ENCODE data around the gene ZPLD1.

ZPLD1 gene

GRCh38 chr3:102470066-102470465 lies 35.3 kb downstream of the ZPLD1 start:
- no peak for DNase-seq

- no peak for DNase-seq
These were observed 36.2 kb downstream of the ZPLD1 start for GRCh38 chr3:102471001-102471400.

GRCh38 chr3:102471491-102471890 lies 36.7 kb downstream of the ZPLD1 start:
- no peak for DNase-seq

- DNase-seq = no peak
These were observed 38.8 kb downstream of the ZPLD1 start for GRCh38 chr3:102473648-102474047.

- DNase-seq = no peak
These were observed 39.4 kb downstream of the ZPLD1 start for GRCh38 chr3:102474207-102474606.

- no peak for DNase-seq
These were observed 41.4 kb downstream of the ZPLD1 start for GRCh38 chr3:102476198-102476597.

DNA sequence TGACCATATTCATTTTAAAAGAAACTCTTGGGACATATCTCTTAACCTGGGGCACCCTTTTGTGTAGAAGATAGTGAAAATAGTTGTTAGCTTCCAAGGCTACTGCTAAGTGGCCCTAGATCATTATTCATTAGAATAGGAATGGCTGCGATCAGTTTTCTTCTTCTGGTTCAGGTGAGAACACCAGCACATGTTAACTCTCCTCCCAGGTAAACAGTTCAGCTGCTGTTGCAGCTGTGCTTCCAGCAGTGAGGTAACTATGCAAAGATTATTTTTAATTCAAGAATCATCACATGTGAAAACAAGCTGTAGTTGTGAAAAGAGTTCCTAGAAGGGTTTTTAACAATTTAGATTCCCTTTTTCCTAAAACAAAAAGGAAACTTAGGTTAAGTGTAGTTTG lies 43.3 kb downstream of the ZPLD1 start:
- DNase-seq = no peak

GRCh38 chr3:102480139-102480538 lies 45.3 kb downstream of the ZPLD1 start:
- no peak for DNase-seq

DNA sequence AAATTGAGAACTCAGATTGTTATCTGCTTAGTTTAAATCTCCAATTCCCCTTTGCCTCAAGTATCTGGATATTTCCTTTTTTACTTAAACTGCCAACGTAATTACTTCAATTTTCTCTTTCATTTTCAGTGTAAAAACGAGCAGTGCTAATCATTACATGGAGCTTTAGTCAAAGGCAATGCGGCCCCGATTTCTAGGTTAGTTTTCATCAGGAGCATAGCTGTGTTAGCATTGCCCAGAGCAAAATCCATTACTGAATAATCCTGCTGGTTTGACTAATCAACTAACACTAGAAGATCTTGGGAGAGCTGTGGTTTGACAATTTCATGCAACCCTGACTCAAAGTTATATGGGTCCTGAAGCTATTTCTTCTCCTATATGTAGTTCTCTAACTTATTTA lies 46.2 kb downstream of the ZPLD1 start:
- DNase-seq = no peak

- DNase-seq = no peak
These were observed 48.7 kb downstream of the ZPLD1 start for GRCh38 chr3:102483556-102483955.

- no peak for DNase-seq
These were observed 49.5 kb downstream of the ZPLD1 start for GRCh38 chr3:102484363-102484762.

DNA sequence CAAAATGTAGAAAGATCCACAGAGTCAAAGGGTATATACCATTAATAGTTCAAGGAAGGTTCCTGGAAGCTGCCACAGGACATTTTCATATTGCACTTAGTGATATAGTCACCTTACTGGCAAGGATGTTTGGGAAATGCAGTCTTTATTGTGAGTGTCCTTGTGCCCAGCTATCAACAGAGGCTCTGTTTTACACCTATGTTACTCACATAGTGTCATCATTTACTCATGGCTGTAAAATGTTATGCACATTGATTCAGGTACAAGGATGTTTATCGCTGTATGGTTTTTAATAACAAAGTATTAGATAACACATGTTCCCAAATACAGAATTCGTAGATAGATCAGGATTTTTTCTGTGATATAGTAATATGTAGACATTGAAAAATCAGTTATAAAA lies 50.9 kb downstream of the ZPLD1 start:
- no peak for DNase-seq

DNA sequence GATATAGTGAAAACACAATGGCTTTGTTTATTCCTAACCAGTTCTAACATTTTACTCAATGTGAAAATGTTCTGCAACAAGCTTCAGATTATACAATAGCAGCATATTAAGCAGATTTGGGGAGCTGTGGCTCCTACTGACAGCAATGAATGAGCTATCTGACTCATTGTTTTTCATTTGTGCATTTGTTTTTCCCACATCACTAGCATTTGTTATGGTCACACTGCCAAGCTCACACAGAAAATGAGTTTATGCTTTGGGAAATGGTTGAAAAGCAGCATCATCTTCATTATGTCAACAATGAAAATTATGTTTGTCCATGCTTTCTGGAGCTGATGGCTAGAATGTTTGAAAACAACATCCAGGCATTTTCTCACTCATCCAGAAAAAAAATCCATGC lies 53.5 kb downstream of the ZPLD1 start:
- no peak for DNase-seq

GRCh38 chr3:102492300-102492699 lies 57.5 kb downstream of the ZPLD1 start:
- no peak for DNase-seq

GRCh38 chr3:102497571-102497970 lies 62.8 kb downstream of the ZPLD1 start:
- DNase-seq = no peak

DNA sequence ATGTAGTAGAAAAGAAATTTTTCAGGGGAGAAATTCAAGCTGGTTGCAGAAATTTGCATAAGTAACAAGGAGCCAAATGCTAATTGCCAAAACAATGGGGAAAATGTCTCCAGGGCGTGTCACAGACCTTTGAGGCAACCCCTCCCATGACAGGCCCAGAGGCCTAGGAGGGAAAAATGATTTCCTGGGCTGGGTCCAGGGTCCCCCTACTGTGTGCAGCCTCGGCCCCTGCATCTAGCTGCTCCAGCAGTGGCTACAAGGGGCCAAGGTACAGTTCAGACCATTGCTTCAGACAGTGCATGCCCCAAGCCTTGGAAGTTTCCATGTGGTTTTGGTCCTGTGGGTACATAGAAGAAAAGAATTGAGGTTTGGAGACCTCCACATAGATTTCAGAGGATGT lies 70.7 kb downstream of the ZPLD1 start:
- no peak for DNase-seq

DNA sequence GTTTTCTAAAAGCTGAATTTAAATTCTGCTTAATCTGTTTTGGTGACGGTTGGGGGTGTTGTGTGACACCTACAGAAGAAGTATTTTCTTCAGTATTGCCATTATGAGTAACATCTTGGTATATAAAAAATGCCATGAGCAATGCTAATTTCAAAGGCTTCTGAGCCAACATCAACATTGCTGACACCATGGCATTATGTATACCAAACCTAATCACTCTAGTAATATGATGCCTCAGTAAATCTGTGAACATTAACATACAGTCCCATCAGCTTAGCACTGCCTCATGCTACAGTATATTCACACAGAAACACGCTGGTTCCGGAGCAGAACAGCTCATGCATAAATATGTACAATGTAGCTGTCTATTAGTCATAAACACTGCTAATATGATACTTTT lies 75.8 kb downstream of the ZPLD1 start:
- DNase-seq = no peak

DNA sequence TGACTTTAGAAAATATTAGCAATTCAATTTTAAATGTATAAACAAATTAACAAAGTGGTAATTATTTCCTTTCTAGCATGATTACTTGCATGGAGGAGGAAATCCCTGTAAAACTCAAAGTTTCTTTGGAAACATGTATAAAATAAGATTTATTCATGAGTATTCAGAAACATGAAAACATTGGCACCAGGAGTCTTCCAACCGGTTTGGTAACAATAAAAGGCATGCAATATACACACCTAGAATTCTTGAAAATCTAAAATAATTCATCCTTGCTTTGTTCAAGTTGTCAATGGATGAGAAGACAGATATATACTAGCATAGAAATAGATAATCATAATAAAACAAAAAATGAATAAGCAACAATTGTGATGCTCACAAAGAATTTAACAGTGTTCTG lies 76.4 kb downstream of the ZPLD1 start:
- DNase-seq = no peak

- no peak for DNase-seq
These were observed 76.8 kb downstream of the ZPLD1 start for GRCh38 chr3:102511639-102512038.

GRCh38 chr3:102512734-102513504 lies 78.1 kb downstream of the ZPLD1 start:
- DNase-seq = no peak

DNA sequence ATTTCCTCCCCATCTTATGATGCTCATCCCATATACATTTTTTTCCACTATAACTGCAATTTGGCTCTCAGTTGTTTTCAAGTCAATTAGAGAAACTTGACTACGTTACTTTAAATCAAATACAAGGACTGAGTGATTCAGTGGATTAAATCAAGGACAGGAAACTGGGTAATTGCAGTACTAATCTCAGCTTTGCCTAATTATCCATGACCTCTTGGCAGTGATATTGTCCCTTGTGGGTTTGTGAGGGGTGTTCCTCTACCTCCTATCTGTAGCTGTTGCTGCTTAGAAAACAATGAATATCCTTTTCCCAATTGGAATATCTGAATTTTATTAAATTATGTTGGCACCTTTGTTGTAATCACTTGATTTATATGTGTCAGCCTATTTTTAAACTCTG lies 79.4 kb downstream of the ZPLD1 start:
- DNase-seq = no peak

- DNase-seq = no peak
These were observed 86.4 kb downstream of the ZPLD1 start for GRCh38 chr3:102521246-102521645.

DNA sequence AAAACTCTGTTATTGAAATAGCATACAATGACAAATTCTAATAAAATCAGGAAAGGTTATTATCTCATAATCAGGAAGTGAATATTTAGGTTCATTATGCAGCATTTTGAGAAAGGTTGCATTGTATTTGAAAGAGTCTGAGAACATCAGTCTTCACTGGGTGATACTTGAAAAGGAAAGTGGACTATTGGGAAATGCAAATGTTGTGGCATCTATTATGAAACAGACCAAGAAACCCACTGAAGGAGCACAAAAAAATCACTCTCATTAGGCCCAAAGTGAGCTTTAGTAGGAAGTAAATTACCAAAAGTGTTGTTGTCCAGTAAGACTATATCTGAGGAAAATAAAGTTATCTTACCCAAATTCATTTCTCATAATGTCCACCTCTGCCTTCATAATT lies 90.8 kb downstream of the ZPLD1 start:
- DNase-seq = no peak

DNA sequence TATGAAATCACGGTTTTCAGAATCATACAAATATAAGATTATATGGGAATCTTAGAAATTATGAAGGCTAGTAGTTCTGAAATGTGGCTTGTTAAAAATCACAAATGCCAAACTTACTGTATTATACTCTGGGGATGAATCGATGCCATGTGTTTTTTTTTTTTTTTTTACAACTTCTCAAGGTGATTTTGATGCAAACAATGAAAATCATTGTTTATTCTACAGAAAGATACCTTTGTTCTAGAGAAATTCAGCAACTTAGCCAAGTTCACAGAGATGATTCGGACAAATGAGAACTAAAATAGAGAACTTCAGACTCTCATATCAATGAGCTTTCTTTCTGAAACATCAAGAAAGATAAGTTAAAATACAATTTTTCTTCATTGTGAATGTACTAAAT lies 92.0 kb downstream of the ZPLD1 start:
- DNase-seq = no peak

DNA sequence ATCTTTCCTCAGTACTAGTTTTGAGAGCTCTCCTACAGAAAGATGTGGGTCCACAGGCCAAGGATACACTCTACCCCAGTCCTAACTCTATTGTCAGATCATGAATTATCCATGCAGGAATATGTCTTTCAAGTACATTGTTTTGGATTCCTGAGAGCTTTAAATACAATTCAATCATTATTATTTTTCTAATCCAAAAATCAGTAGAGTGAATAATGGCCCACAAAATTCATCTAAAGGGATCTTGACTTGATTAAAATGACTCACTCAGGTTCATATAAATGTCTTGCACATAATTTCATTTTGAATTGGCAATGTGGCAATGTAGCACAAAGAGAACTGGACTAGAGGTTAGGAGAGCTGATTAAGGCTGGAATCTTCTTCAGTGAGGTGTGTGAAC lies 93.9 kb downstream of the ZPLD1 start:
- no peak for DNase-seq
